Stimulated activated naive CD8-positive, alpha-beta T cell treated with anti-CD3 and anti-CD28 coated beads, Interleukin-15, amount 100 ng/mL, for 72 hours (primary cell): ENCODE data around the gene CBR1.

Experiments
- ATAC-seq: fragments of 150-1000 bp; cut with Tn5 transposase; 2 replicates; pipeline ENCODE4 v1.10.0; 2021; ENCODE audit warnings: mild to moderate bottlenecking, moderate library complexity
- DNase-seq, 2 donors: peaks; one replicate each; pipeline ENCODE4 v3.0.0; 2021 to 2022
- H3K27ac Mint-ChIP-seq, 2 donors: one replicate each; pipeline ENCODE4 v1.8.0; 2022; ENCODE audit warnings: mild to moderate bottlenecking in 2 of 2, mixed read lengths in 2 of 2, moderate library complexity in 2 of 2
- H3K27me3 Mint-ChIP-seq: one replicate; pipeline ENCODE4 v1.8.0; 2022; ENCODE audit warnings: mixed read lengths
- H3K4me1 Mint-ChIP-seq: one replicate; pipeline ENCODE4 v1.8.0; 2022; ENCODE audit warnings: mild to moderate bottlenecking, mixed read lengths
- H3K4me3 Mint-ChIP-seq, 2 donors: one replicate each; pipeline ENCODE4 v1.8.0; 2022; ENCODE audit warnings: mild to moderate bottlenecking in 2 of 2, mixed read lengths in 2 of 2, moderate library complexity in 1 of 2
- H3K9me3 Mint-ChIP-seq, 2 donors: one replicate each; pipeline ENCODE4 v1.8.0; 2022; ENCODE audit warnings: mixed read lengths in 2 of 2

Gene CBR1

DNA sequence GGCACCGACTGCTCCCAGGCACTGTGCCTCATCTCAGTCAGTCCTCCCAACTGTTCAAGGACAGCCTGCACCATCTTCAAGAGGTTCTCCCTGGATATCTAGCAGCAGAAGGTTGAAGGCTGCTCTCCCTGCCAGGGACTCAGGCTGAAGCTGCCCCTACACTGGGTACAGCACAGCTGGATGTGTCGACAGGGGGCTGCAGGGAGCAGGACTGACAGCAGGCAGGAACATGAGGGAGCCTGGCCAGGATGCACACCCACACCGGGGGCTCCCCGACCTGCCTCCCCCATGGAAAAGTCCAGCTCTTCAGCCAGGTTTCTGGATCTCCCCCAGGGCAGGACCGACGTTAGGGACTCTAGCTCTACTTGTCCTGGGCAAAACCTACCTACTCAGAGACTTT, 30.0 kb upstream of the CBR1 start:
- H3K9me3 Mint-ChIP-seq: no peaks in the 10 kb centered on the region
- no peaks in the 10 kb centered on the region for H3K4me1 Mint-ChIP-seq
- H3K27ac Mint-ChIP-seq: peak overlapping the region in 1 of 2 donors; percentile 48
- ATAC-seq (no peak), DNase-seq (no peak)
- no peaks in the 10 kb centered on the region for H3K27me3 Mint-ChIP-seq
- H3K4me3 Mint-ChIP-seq: no peak overlapping the region

DNA sequence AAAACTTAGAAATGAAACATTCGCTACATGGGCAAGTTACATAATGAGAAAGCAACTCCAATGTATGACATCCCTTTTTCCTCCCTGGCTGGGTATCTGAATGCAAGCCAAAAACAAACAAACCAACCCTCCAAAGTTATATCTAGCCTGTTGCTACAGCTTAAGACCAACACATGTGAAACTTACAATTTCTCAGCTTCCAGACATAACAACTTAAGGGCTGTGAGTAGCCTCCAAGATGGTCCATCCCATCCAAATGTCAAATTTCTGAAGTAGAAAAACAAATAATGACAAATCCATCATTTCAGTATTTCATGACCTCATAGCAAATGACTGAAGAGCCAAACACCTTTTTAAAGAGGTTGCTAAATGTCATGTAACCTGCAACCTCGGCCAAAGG, 29.4 kb upstream of the CBR1 start:
- DNase-seq: no peak
- no peaks in the 10 kb centered on the region for H3K27me3 Mint-ChIP-seq
- no peak overlapping the region for H3K4me3 Mint-ChIP-seq
- H3K4me1 Mint-ChIP-seq: no peaks in the 10 kb centered on the region
- no peaks in the 10 kb centered on the region for H3K9me3 Mint-ChIP-seq
- ATAC-seq: no peak
- H3K27ac Mint-ChIP-seq: peak overlapping the region in 1 of 2 donors; percentile 48

DNA sequence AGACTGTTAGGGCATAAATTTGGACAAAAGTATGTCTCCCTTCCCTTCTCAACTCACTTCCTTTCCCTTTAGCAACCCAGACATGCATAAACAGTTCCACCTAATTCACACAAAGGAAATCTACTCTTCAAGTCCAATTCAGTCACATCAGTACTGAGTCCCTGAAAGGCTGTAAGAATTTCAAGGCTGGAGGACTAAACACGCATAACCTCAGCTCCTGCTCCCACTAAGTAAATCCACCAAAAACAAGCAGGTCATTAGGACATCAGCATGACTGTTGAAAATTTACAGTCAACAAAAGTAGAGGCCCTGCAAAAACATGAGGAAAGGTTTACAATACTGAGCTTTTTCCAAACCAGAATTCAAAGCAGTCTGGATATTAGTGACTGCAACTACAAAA, 27.9 kb upstream of the CBR1 start:
- no peaks in the 10 kb centered on the region for H3K4me1 Mint-ChIP-seq
- H3K27ac Mint-ChIP-seq: peak overlapping the region in 1 of 2 donors; percentile 47
- ATAC-seq (no peak), DNase-seq (no peak)
- H3K4me3 Mint-ChIP-seq: no peak overlapping the region
- no peaks in the 10 kb centered on the region for H3K27me3 Mint-ChIP-seq
- H3K9me3 Mint-ChIP-seq: no peaks in the 10 kb centered on the region

DNA sequence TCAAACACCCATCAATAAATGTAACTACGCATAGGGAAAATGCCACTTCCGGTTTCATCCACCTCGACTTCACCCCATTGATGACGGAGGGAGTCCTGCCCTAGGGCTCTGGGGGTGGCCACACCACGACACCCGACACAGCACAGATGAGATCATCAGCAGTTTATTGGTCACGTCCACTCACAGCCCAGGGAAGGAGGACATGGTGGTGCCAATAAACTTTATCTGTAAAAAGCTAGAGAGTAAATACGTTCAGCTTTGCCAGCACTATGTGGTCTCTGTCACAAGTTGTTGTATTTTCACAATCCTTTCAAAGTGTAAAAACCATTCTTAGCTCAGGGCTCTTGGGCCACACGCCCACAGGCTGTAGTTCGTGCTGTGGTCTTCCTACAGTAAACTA, 25.8 kb upstream of the CBR1 start:
- DNase-seq (no peak), ATAC-seq (no peak)
- no peaks in the 10 kb centered on the region for H3K4me1 Mint-ChIP-seq
- H3K27ac Mint-ChIP-seq: no peak overlapping the region
- no peak overlapping the region for H3K4me3 Mint-ChIP-seq
- no peaks in the 10 kb centered on the region for H3K9me3 Mint-ChIP-seq
- no peaks in the 10 kb centered on the region for H3K27me3 Mint-ChIP-seq

DNA sequence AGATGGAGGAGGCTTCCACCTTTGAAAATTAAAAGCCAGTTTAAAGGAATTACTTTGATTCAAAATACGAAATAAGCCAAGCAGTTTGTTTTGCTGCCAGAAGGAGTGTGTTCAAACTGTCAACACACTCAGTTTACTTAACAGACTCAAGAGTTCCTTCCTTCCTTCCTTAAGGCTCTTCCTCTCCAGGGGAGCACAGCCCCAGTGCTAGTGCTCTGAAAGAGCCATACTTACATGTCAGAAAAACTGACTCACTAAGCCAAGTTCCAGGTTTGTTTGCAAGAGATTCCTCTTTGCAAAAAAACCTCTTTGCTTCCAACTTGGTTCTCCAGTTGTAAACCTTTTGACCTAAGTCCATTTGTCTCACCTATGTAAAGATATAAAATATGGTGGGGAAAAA, 23.8 kb upstream of the CBR1 start:
- Mint-ChIP-seq H3K27ac (no peak overlapping the region), H3K4me3 (no peak overlapping the region), H3K27me3 (no peaks in the 10 kb centered on the region), H3K4me1 (no peaks in the 10 kb centered on the region), H3K9me3 (no peaks in the 10 kb centered on the region)
- DNase-seq: no peak
- ATAC-seq: no peak

DNA sequence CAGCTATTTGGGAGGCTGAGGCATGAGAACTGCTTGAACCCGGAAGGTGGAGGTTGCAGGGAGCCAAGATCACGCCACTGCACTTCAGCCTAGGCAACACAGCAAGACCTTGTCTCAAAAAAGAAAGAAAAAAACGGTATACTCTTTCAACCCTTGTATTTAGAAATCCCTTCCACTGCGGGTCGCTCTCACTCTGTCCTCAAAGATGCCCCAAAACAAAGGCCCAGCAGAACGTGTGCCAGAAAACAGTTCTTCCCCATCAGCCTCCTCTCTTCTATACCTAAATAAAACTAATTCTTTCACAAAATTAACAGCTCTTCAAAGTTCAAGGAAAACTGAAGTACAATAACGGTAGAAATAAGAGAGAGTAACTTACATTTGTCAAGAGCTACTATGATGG, 22.7 kb upstream of the CBR1 start:
- DNase-seq (no peak), ATAC-seq (no peak)
- Mint-ChIP-seq H3K9me3 (no peaks in the 10 kb centered on the region), H3K27me3 (no peaks in the 10 kb centered on the region), H3K27ac (no peak overlapping the region), H3K4me1 (no peaks in the 10 kb centered on the region), H3K4me3 (no peak overlapping the region)

DNA sequence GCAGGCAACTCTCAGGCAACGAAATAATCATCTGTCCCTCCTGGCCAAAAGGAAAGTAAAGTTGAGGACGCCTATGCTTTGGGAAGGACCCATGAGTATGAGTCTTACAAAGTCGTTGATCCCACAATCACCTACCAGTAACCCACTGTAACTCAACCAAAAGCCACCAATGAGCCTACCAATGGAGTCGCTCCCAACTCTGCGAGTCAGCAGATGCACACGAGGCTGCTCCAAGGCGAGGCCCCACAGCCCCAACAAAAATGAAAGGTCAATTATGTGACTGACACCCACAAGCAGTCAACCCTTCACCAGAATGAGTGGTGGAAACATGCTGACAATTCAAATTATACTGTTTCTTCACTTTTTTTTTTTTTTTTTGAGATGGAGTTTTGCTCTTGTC, 21.5 kb upstream of the CBR1 start:
- Mint-ChIP-seq H3K27me3 (no peaks in the 10 kb centered on the region), H3K27ac (no peak overlapping the region), H3K9me3 (no peaks in the 10 kb centered on the region), H3K4me1 (peaks cover 6% of the 10 kb centered on the region), H3K4me3 (no peak overlapping the region)
- ATAC-seq (no peak), DNase-seq (no peak)

DNA sequence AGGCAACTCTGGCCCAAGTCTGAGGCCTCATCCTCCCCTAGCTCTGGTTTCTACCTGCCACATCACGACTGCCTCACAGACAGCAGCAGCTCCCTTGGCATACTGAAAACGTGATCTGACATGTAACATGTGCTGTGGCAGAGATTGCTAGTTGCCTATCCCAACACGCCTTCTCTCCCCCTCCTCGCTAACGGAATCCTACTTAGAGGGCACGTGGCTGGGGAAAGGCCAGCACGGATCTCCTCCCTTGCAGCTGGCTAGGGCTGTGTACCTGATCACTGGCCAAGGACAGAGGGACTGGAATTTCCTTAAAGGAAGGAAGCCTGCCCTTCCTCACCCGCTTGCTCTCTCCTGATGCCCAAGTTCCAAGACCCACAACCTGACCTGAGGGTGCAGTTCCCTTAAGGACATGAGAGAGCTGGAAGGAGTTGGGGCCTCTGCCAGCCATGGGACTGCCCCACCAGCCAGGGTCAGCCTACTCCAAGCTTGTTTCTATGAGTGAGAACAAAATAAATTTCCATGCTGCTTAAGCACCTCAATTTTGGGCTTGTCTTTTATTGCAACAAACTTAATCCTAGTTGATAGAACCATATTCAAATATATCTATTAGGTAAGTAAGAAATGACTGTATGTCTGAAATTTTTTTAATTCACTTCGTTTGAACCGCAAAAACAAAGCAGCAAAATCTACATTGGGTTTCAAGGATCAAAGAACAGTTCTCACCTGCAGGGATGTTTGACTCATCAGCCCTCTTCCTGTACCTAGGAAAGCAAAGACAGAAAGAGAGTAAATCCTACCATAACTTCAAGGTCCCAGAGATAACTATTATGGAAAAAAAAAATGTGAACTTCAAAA, 16.7 kb upstream of the CBR1 start:
- H3K4me3 Mint-ChIP-seq: no peak overlapping the region
- peak overlapping the region in 1 of 2 donors; percentile 81 for H3K27ac Mint-ChIP-seq
- no peaks in the 10 kb centered on the region for H3K27me3 Mint-ChIP-seq
- peaks cover 34% of the 10 kb centered on the region for H3K4me1 Mint-ChIP-seq
- ATAC-seq (no peak), DNase-seq (no peak)
- no peaks in the 10 kb centered on the region for H3K9me3 Mint-ChIP-seq

DNA sequence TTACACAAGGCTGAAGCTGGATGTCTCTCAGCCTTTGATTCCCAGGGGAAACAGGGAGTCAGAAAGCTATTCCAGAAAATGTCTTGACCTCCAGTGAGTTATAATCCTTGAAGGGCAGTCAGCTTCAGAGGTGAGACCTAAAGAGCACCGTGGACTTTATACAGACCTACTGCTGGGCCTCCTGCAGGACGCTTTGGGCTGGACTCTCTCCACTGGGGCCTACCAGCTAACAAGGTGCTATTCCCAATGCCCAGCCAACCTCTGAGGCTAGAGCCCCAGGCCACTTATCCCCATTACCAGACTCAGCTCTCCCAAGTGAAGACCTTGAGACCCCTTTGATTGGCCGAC, 16.1 kb upstream of the CBR1 start:
- Mint-ChIP-seq H3K27me3 (no peaks in the 10 kb centered on the region), H3K9me3 (no peaks in the 10 kb centered on the region), H3K27ac (peak overlapping the region in 1 of 2 donors; percentile 81), H3K4me3 (no peak overlapping the region), H3K4me1 (peaks cover 39% of the 10 kb centered on the region)
- no peak for DNase-seq
- no peak for ATAC-seq

DNA sequence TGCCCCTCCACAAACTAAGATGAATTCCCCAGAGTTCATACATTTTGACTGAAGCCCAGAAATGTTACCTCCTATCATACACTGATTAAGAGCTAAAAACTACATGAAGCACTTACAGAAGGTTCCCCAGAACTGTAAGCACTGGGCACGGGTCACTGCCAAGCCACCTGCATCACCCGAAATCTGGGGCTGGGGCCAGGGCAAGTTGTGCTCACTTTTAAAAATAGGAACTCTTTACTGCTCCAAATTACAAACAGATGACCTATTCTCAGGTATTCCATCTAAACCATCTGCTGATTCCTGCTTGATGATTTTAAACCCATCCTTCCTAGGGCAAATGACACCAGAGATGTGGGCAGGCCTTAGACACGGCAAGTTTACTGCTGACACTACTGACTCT, 14.3 kb upstream of the CBR1 start:
- DNase-seq: no peak
- no peak for ATAC-seq
- Mint-ChIP-seq H3K9me3 (no peaks in the 10 kb centered on the region), H3K4me3 (no peak overlapping the region), H3K27me3 (no peaks in the 10 kb centered on the region), H3K27ac (peak overlapping the region in 1 of 2 donors; percentile 27), H3K4me1 (peaks cover 39% of the 10 kb centered on the region)

DNA sequence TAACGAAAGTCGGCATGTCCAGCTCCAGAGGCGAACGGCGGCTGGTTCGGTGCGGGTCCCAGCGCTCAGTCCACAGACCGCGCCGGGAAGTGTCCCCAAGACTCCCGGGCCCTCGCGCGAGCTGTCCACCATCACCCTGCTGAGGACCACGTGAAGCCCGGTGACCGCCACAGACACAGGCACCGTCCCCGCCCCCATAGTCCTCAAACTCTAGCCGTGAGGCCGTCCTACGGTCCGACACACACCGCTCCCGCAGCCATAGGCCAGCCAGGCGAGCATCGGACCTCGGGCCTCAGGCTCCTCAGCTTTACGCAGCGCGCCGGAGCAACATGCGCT, 10.0 kb upstream of the CBR1 start:
- peak; percentile 43 for ATAC-seq
- DNase-seq: no peak
- Mint-ChIP-seq H3K27ac (peak overlapping the region; percentile 95 to 98), H3K27me3 (no peaks in the 10 kb centered on the region), H3K4me1 (peaks cover 29% of the 10 kb centered on the region), H3K9me3 (no peaks in the 10 kb centered on the region), H3K4me3 (peak overlapping the region; percentile 90 to 92)

DNA sequence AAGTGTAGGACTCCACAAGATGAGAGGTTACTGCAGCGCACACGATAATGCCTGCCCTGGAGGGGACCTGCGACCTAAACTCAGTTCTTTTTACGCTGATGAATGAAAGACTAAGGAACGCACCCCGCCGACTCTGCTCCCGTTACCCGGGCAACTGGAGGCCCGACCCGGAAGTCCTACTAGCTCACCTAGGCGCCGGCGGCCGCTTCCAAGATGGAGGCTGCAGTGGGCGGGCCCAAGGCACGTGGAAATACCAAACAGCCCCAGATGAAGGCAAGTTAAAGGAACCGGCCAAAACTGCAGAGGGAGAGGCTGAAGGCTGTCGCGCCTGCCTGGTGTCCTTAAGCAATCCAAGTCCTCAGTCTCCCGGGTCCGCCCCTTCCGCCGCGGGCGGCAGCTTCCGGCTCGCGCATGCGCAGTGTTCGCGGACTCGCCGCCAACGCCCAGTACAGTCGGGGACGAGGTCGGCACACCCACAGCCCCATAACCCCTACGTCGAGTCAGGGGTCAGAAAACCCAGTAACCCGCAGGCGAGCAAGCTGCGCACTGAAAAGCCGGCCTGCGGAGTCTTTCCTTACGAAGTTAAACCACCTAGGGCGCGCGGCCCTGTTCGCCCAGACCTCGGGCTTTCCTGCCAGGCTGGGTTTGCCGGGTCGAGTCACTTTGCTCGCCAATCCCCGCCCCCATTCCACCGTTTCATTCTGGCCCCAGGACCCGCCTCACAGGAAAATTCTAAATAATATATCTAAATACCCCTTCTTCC, 9.5 kb upstream of the CBR1 start, which contains the start of gene SETD4:
TSS of gene SETD4 (minus strand) at position 368 of the 763 bp plus-strand sequence. CDS start 1,638 bp downstream, outside the sequence.
- peak; percentile 94 to 95 for DNase-seq
- Mint-ChIP-seq H3K9me3 (no peaks in the 10 kb centered on the region), H3K4me1 (peaks cover 24% of the 10 kb centered on the region), H3K27ac (peak within 1 kb of the TSS; percentile 95 to 98), H3K4me3 (peak within 1 kb of the TSS; percentile 90 to 92), H3K27me3 (no peaks in the 10 kb centered on the region)
- peak; percentile 94 for ATAC-seq

DNA sequence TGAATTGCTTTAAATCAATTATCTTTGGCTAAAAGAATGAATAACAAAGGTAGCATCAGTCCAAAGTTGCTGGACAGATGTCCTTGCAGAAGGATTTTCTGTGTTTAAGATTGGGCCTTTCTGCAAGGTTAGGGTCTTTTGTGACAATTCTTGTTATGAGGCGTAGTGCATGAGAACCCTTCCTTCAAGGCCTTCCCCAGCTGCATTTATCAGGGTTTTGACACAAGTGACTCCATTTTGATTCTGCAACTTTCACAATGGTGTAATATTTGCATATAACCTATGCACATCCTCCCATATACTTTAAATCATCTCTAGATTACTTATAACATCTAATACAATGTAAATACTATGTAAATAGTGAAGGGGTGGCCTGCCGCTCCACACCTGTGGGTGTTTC, 8.4 kb upstream of the CBR1 start:
- H3K9me3 Mint-ChIP-seq: no peaks in the 10 kb centered on the region
- ATAC-seq: no peak
- H3K4me3 Mint-ChIP-seq: no peak overlapping the region
- H3K4me1 Mint-ChIP-seq: peaks cover 29% of the 10 kb centered on the region
- no peaks in the 10 kb centered on the region for H3K27me3 Mint-ChIP-seq
- H3K27ac Mint-ChIP-seq: no peak overlapping the region
- no peak for DNase-seq

DNA sequence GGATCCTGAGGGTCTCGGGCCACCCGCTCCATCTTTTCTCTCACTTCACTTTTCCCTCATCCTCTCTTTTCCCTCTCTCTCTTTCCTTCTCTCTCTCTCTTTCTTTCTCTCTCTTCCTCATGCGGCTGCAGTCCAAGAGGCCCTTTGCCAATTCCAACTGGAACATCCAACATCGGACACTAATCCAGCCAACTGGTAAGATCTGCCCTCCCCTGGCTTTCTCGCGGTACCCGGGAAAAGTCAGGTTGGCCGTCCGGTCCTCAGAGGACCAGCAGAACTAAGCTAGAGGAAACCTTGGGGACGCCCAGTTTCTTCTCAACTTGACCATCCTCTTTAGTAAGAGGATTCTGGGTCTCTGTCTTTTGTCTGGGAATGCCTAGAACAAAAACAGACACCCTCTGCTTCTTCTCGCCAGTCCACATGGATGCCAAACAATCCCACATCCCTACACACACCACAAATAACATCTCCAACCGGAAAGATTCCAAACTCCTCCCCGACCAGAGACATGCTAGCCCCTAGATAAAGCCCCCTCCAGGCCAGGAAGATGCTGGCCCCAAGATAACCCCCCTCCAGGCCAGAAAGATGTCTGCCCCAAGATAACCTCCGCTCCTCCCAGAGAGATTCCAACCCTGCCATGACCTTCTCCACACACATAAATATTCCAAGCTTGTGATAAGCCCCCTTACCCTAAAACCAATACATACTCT, 6.3 kb upstream of the CBR1 start:
- H3K9me3 Mint-ChIP-seq: no peaks in the 10 kb centered on the region
- no peaks in the 10 kb centered on the region for H3K27me3 Mint-ChIP-seq
- H3K4me1 Mint-ChIP-seq: peaks cover 17% of the 10 kb centered on the region
- ATAC-seq: no peak
- H3K4me3 Mint-ChIP-seq: no peak overlapping the region
- no peak overlapping the region for H3K27ac Mint-ChIP-seq
- DNase-seq: no peak

DNA sequence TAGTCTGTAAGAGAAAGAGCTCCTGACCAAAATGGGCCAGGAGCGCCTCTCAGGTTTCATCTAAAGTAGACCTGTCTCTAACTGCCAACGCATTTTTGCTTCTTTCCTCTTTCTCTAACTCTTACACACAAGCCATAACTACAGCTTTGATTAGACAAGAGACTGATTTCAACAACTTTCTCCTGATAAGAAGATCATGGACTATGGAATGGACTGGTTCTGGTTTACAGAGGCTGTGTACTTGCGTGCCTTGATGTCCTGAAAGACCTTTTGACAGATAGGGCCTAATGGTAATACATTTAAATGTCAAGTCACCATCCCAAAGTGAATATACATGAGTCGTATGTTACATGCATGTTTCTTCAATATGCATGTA, 5.8 kb upstream of the CBR1 start:
- DNase-seq (no peak), ATAC-seq (no peak)
- Mint-ChIP-seq H3K27ac (no peak overlapping the region), H3K4me3 (no peak overlapping the region), H3K4me1 (peaks cover 18% of the 10 kb centered on the region), H3K9me3 (peaks cover 4 to 5% of the 10 kb centered on the region in 2 donors), H3K27me3 (no peaks in the 10 kb centered on the region)

DNA sequence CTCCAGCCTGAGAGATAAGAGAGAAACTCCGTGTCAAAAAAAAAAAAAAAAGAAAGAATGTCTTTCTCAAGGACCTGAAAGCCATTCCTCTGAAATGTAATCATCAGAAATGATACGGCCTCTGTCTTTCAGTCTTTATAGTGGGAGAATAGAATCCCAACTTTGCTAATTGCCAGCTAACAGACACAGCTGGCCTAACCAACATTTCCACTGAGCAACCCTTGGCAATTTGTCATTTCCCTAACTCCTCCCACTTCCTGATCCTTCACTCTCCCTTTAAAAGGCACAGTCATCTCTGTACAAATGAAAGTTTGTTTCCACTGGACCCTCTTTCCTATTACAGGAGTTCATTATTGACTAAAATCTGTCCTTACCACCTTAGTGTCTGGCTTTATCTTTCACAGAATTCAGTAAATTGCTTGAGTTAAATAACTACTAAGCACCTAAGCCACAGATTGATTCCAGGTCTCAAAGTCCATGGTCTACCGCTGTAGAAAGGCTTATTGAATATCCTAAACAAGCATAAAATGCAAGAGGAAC, 4.3 kb upstream of the CBR1 start:
- DNase-seq (peak in 1 of 2 donors; percentile 26), ATAC-seq (peak; percentile 47)
- Mint-ChIP-seq H3K9me3 (peaks cover 5 to 8% of the 10 kb centered on the region in 2 donors), H3K27me3 (no peaks in the 10 kb centered on the region), H3K4me1 (peaks cover 33% of the 10 kb centered on the region), H3K4me3 (peak overlapping the region in 1 of 2 donors; percentile 20), H3K27ac (peak overlapping the region in 1 of 2 donors; percentile 26)
